AG09309 (cell line): ENCODE data around the gene ZNF644.
A peak's percentile ranks its signal among the peaks of the same experiment; 100 is the strongest.
"Not testable (repeated sequence)": the region's sequence is repeated elsewhere in the genome, so short reads cannot be mapped to it uniquely, and the experiment has no call there.

Experiments
- DNase-seq: peaks from one replicate; pipeline ENCODE4 v3.0.0-alpha.2; 2010; ENCODE audit warnings: low read depth
- H3K4me3 ChIP-seq: 2 replicates; pipeline ENCODE4 v1.5.1; 2011; ENCODE audit warnings: mild to moderate bottlenecking, low read depth, low read length, moderate library complexity; ENCODE audit not compliant: control insufficient read depth
- TF ChIP-seq, protein P1 (sequence below): IDR thresholded peaks from 2 replicates; pipeline ENCODE4 v1.5.1; 2011; ENCODE audit warnings: mild to moderate bottlenecking, low read depth, low read length, inconsistent platforms; ENCODE audit not compliant: insufficient read depth, control insufficient read depth; ENCODE audit errors: missing control alignments

The ZNF644 gene

DNA sequence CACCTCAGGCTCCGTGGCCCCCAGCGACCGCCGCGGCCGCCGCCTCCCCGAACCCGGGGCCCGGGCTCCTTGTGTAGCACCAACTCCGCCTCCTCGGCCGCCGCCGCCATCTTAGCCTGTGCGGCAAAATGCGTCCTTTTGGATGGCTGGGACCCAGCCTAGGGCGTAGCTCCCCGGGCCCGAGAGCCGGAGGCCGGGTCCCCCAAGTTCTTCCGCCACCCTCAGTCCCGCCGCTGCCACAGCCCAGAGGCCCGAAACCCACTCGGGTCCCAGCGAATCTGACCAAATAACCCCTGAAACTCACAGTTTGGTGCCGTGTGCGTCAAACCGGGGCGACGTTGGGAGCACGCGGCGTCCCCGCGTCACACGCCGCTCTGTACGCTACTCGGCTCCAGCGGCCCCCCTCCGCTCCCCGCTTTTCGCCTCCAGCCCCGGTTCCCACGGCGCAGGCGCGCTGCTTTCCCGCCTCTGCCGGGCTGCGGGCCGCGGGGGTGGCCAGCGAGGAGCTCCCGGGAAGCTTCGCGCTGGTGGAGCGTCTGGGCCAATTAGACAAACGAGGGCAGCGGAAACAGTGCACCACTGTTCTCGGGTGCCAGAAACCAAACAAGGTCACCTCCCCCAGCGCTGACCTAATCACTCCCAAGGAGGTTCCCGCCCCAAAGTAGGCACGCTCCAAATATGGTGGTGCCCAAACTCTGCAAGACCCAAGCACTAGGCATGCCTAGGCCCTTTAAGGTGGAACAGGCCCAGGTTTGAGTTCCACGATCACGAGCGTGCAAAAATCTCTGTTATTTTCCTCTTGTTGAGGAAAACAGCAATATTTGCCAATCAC is at the start of gene ZNF644:
ZNF644 (minus strand) TSS at position 350 of the 832 bp plus-strand sequence. CDS start 39,682 bp downstream, outside the sequence.
- H3K4me3 ChIP-seq, result peak within 1 kb of the TSS; percentile 89
- TF ChIP-seq, protein P1, sequence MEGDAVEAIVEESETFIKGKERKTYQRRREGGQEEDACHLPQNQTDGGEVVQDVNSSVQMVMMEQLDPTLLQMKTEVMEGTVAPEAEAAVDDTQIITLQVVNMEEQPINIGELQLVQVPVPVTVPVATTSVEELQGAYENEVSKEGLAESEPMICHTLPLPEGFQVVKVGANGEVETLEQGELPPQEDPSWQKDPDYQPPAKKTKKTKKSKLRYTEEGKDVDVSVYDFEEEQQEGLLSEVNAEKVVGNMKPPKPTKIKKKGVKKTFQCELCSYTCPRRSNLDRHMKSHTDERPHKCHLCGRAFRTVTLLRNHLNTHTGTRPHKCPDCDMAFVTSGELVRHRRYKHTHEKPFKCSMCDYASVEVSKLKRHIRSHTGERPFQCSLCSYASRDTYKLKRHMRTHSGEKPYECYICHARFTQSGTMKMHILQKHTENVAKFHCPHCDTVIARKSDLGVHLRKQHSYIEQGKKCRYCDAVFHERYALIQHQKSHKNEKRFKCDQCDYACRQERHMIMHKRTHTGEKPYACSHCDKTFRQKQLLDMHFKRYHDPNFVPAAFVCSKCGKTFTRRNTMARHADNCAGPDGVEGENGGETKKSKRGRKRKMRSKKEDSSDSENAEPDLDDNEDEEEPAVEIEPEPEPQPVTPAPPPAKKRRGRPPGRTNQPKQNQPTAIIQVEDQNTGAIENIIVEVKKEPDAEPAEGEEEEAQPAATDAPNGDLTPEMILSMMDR, result no peak
- DNase-seq, result peak; percentile 69

GRCh38 chr1:91070298-91070697 is 48.5 kb upstream of the ZNF644 start:
- no peak for DNase-seq
- TF ChIP-seq, protein P1, result no peak
- H3K4me3 ChIP-seq, result no peak overlapping the region

DNA sequence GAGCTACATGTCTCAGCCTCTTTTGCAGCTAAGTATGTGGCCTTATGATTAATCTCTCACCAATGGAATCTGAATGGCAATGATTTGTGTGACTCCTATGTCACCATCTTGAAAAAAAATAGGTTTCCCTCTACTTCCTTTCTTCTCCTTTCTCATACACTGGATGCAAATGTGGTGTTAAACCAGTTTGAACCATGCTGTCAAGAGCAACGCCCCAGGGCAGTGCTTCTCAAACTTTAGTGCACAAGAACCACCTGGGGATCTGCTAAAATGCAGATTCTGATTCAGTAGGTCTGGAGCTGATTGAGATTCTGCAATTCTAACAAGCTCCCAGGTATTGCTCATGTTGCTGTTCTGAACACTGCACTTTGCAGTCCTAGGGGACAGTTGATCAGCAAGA is 44.7 kb upstream of the ZNF644 start:
- DNase-seq, result no peak
- TF ChIP-seq, protein P1, result no peak

GRCh38 chr1:91065337-91065736 is 43.5 kb upstream of the ZNF644 start:
- no peak for DNase-seq
- TF ChIP-seq, protein P1, result no peak
- no peak overlapping the region for H3K4me3 ChIP-seq

More for the DNA sequence above, 44.7 kb upstream of the ZNF644 start:
- H3K4me3 ChIP-seq, result no peak overlapping the region

DNA sequence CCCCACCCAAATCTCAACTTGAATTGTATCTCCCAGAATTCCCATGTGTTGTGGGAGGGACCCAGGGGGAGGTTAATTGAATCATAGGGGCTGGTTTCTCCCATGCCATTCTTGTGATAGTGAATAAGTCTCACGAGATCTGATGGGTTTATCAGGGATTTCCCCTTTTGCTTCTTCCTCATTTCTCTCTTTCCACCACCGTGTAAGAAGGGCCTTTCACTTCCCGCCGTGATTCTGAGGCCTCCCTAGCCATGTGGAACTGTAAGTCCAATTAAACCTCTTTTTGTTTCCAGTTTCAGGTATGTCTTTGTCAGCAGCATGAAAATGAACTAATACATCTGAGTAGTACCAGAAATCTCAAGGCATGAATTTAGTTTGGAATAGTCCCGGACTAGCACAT is 41.6 kb upstream of the ZNF644 start:
- not testable (repeated sequence) for H3K4me3 ChIP-seq, DNase-seq

DNA sequence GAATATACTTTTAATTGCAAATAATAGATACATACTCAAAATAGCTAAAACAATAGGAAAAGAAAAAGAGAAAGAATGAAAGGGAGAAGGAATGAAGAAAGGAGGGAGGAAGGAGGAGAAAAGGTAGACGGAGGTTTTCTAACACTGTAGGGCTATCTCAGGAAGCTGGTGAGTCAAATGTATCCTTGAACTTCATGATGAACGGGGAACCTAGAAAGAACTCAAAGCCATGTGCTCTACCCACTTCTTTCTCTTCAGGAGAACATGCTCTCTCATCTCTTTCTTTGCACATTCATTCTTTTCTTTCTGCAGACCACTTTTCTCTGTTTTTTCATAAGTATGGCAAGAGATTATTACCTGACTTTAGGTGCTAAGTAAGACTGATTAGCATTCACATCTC is 37.3 kb upstream of the ZNF644 start:
- no peak for DNase-seq
- TF ChIP-seq, protein P1, result no peak
- H3K4me3 ChIP-seq, result no peak overlapping the region

GRCh38 chr1:91057784-91058183 is 35.9 kb upstream of the ZNF644 start:
- H3K4me3 ChIP-seq, result no peak overlapping the region
- TF ChIP-seq, protein P1, result no peak
- no peak for DNase-seq
